ENCODE measurements around the gene PHLDA3. TPM values are rescaled to one million over a fixed set of nuclear protein-coding genes. Genes with fewer than 3 reads are reported as not detected.

PHLDA3 gene
- total and polyA plus RNA-seq, 2 of the 13 experiments (the other 11 are each of a cell fraction or from before 2014, with no cell fraction given) = 16.7 to 33.6 TPM

GRCh38 chr1:201468844-201469644 lies at the start of gene PHLDA3 (continued):
- TF ChIP-seq, protein P1, sequence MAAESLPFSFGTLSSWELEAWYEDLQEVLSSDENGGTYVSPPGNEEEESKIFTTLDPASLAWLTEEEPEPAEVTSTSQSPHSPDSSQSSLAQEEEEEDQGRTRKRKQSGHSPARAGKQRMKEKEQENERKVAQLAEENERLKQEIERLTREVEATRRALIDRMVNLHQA (CRISPR knock-in tag; IDR thresholded peaks at IDR 0.05) = no peak
- TF ChIP-seq ZNF615 (CRISPR knock-in tag; IDR thresholded peaks at IDR 0.05; ENCODE audit: borderline replicate concordance) = no peak
- TF ChIP-seq ZBTB42 (CRISPR knock-in tag; IDR thresholded peaks at IDR 0.05) = no peak
- 0 out of 2 replicates have a peak, but pooled peaks have one; percentile 47 for TF ChIP-seq RELA (CRISPR knock-in tag; IDR thresholded peaks at IDR 0.05)
- peak; percentile 57 for TF ChIP-seq TBX2 (CRISPR knock-in tag; IDR thresholded peaks at IDR 0.05; ENCODE audit: borderline replicate concordance)
- TF ChIP-seq, protein P2, sequence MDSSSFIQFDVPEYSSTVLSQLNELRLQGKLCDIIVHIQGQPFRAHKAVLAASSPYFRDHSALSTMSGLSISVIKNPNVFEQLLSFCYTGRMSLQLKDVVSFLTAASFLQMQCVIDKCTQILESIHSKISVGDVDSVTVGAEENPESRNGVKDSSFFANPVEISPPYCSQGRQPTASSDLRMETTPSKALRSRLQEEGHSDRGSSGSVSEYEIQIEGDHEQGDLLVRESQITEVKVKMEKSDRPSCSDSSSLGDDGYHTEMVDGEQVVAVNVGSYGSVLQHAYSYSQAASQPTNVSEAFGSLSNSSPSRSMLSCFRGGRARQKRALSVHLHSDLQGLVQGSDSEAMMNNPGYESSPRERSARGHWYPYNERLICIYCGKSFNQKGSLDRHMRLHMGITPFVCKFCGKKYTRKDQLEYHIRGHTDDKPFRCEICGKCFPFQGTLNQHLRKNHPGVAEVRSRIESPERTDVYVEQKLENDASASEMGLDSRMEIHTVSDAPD (CRISPR knock-in tag; IDR thresholded peaks at IDR 0.05) = no peak
- TF ChIP-seq XBP1 (CRISPR knock-in tag; IDR thresholded peaks at IDR 0.05) = no peak
- TF ChIP-seq, protein P3, sequence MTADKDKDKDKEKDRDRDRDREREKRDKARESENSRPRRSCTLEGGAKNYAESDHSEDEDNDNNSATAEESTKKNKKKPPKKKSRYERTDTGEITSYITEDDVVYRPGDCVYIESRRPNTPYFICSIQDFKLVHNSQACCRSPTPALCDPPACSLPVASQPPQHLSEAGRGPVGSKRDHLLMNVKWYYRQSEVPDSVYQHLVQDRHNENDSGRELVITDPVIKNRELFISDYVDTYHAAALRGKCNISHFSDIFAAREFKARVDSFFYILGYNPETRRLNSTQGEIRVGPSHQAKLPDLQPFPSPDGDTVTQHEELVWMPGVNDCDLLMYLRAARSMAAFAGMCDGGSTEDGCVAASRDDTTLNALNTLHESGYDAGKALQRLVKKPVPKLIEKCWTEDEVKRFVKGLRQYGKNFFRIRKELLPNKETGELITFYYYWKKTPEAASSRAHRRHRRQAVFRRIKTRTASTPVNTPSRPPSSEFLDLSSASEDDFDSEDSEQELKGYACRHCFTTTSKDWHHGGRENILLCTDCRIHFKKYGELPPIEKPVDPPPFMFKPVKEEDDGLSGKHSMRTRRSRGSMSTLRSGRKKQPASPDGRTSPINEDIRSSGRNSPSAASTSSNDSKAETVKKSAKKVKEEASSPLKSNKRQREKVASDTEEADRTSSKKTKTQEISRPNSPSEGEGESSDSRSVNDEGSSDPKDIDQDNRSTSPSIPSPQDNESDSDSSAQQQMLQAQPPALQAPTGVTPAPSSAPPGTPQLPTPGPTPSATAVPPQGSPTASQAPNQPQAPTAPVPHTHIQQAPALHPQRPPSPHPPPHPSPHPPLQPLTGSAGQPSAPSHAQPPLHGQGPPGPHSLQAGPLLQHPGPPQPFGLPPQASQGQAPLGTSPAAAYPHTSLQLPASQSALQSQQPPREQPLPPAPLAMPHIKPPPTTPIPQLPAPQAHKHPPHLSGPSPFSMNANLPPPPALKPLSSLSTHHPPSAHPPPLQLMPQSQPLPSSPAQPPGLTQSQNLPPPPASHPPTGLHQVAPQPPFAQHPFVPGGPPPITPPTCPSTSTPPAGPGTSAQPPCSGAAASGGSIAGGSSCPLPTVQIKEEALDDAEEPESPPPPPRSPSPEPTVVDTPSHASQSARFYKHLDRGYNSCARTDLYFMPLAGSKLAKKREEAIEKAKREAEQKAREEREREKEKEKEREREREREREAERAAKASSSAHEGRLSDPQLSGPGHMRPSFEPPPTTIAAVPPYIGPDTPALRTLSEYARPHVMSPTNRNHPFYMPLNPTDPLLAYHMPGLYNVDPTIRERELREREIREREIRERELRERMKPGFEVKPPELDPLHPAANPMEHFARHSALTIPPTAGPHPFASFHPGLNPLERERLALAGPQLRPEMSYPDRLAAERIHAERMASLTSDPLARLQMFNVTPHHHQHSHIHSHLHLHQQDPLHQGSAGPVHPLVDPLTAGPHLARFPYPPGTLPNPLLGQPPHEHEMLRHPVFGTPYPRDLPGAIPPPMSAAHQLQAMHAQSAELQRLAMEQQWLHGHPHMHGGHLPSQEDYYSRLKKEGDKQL (CRISPR knock-in tag; IDR thresholded peaks at IDR 0.05; ENCODE audit: low read depth) = peak; percentile 39; the same call in 1 of the 2 replicates
- TF ChIP-seq SYNCRIP (IDR thresholded peaks at IDR 0.05; ENCODE audit: insufficient read depth, low read depth, low read length) = no peak
- TF ChIP-seq SKI (IDR thresholded peaks at IDR 0.05; ENCODE audit: partially characterized antibody) = peak; percentile 45
- no peak for TF ChIP-seq ZNF263 (CRISPR knock-in tag; IDR thresholded peaks at IDR 0.05)
- no peak for TF ChIP-seq ZNF605 (CRISPR knock-in tag; IDR thresholded peaks at IDR 0.05)
- TF ChIP-seq POLR2A (IDR thresholded peaks at IDR 0.05; ENCODE audit: insufficient read depth in 1 of 2, low read depth in 2 of 2, low read length in 2 of 2) = peak in 1 of 2 experiments; percentile 60; a peak in 2 of 4 replicates
- TF ChIP-seq ZNF180 (CRISPR knock-in tag; IDR thresholded peaks at IDR 0.05; ENCODE audit: borderline replicate concordance, low read depth) = no peak
- TF ChIP-seq THAP7 (CRISPR knock-in tag; IDR thresholded peaks at IDR 0.05) = no peak
- TF ChIP-seq ZSCAN31 (CRISPR knock-in tag; IDR thresholded peaks at IDR 0.05; ENCODE audit: low read depth) = peak; percentile 77; the same call in 1 of the 2 replicates
- no peak for TF ChIP-seq NR3C1 (CRISPR knock-in tag; IDR thresholded peaks at IDR 0.05)
- TF ChIP-seq ZFP1 (CRISPR knock-in tag; IDR thresholded peaks at IDR 0.05) = no peak
- no peak for TF ChIP-seq ZNF564 (CRISPR knock-in tag; IDR thresholded peaks at IDR 0.05)
- TF ChIP-seq ZNF563 (CRISPR knock-in tag; IDR thresholded peaks at IDR 0.05) = peak; percentile 67
- TF ChIP-seq ZNF337 (CRISPR knock-in tag; IDR thresholded peaks at IDR 0.05; ENCODE audit: borderline replicate concordance, low read depth) = no peak
- peak; percentile 44; the same call in 1 of the 2 replicates for TF ChIP-seq ZNF292 (CRISPR knock-in tag; IDR thresholded peaks at IDR 0.05; ENCODE audit: borderline replicate concordance, low read depth)
- no peak for TF ChIP-seq NKX3-1 (CRISPR knock-in tag; IDR thresholded peaks at IDR 0.05)
- no peak for TF ChIP-seq ZNF17 (CRISPR knock-in tag; IDR thresholded peaks at IDR 0.05)
